Measurements from ENCODE around the gene MECR.
A peak's percentile ranks its signal among the peaks of the same experiment; 100 is the strongest.
"Not testable (repeated sequence)": the region's sequence is repeated elsewhere in the genome, so short reads cannot be mapped to it uniquely, and the experiment has no call there.

Gene MECR

GRCh38 chr1:29169976-29170375, 60.8 kb downstream of the MECR start:
- DNase-seq (ENCODE audit: low read depth, low spot score): no peak

DNA sequence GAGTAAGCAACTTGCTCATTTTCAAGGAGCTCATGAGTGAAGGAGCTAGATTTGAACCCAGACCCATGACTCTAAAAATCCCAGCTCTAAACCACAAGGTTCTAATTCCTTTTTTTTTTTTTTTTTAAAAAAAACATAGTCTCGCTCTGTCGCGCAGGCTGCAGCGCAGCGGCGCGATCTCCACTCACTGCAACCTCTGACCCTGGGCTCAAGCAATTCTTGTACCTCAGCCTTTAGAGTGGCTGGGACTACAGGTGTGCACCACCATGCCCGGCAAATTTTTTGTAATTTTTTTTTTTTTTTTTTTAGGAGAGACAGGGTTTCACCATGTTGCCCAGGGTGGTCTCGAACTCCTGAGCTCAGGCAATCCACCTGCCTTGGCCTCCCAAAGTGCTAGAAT, 62.8 kb downstream of the MECR start:
- DNase-seq (ENCODE audit: low read depth, low spot score): no peak

DNA sequence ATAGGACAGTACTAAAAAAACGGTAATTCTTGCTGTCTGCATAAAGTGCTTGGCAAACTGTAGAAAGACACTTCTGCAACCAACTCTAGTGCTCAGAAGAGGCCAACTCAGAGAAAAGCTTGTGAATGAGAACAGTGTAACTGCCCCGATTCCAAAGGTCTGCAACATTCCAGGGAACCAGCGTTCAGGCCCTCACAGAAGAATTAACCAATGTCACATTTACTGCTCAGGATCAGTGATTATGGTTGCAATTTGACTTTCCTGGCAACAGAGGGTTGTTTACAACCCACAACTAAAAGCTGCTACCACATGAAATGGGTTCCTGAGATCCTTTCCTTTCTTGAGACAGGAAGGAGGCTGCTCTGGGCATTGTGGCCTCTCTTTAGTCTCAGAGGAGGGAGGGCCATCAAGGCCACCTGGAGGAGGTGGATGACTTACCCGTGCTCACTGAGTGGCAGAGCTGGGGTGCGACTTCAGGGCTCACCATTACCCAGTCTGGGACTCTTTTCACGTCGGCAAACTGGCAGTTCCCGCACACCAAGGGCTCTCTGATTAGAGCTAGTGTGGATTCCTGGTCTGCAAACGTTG, 64.3 kb downstream of the MECR start:
- no peak for DNase-seq (ENCODE audit: low read depth, low spot score)

DNA sequence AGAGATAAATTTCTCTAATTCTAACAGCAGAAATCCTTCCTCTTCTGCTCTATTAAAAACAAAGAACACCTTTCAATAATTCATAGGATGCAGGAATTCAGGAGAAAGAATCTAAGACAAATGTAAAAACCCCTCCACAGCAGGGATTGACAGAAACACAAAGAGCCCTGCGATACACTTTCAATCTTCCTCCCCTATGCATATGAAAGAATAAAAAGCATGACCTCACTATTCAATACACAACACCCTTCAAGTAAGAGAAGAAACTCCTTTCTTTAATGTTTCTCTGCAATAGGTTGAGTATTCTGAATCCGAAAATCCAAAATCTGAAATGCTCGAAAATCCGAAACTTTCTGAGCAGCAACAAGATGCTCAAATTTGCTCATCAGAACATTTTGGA, 66.1 kb downstream of the MECR start:
- DNase-seq (ENCODE audit: low read depth, low spot score): peak; percentile 40

- DNase-seq (ENCODE audit: low read depth, low spot score): no peak
Observed at GRCh38 chr1:29162476-29163138, 68.1 kb downstream of the MECR start.

GRCh38 chr1:29162025-29162424, 68.7 kb downstream of the MECR start:
- DNase-seq (ENCODE audit: low read depth, low spot score): no peak

- no peak for DNase-seq (ENCODE audit: low read depth, low spot score)
Observed at GRCh38 chr1:29159773-29160172, 71.0 kb downstream of the MECR start.

- DNase-seq (ENCODE audit: low read depth, low spot score): no peak
Observed at GRCh38 chr1:29157269-29157601, 73.5 kb downstream of the MECR start.

- no peak for DNase-seq (ENCODE audit: low read depth, low spot score)
Observed at GRCh38 chr1:29156543-29157268, 74.0 kb downstream of the MECR start.

- DNase-seq (ENCODE audit: low read depth, low spot score): no peak
Observed at GRCh38 chr1:29152046-29152805, 78.5 kb downstream of the MECR start.

DNA sequence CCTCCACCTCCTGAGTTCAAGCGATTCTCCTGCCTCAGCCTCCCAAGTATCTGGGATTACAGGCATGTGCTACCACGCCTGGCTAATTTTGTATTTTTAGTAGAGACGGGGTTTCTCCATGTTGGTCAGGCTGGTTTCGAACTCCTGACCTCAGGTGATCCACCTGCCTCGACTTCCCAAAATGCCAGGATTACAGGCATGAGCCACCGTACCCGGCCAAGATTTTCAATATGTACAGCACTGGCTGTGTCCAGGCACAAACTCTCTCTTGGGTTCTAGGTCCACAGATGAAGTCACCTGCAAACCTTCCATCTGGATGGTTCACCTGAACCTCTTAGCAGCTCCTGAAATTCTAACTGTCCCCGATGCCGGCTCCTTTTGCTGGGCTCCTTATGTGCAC, 80.4 kb downstream of the MECR start:
- DNase-seq (ENCODE audit: low read depth, low spot score): not testable (repeated sequence)

- DNase-seq (ENCODE audit: low read depth, low spot score): no peak
Observed at GRCh38 chr1:29148656-29149491, 81.9 kb downstream of the MECR start.

DNA sequence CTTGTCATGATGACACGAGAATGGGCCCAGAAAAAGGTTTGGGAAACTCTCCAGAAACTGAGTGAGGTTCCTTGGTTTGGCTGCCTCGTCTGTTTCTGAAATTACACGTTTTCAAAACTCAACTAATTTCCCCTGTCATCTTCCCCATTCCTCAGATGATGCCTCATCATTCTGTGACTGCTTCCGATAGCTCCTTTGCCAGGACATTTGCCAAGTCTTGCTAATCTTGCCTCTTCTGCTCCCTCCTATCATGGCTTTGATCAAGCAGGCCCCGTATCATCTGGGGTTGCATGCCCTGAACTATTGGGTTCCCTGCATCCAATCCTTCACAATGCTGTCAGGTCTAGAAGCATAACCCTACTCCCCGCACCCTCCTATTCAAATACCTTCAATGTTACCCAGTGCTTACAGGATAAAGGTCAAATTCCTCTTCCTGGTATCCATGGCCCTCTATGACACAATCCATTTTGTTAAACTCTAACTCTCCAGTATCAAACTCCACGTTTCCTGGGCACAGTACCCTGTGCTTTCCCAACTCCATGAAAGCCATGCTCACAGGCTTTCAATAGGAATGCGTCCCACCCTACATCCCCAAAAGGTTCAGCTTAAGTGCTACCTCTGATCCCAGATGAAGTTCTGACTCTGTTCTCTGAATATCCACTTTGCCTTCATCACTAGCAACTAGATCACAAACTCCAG, 84.8 kb downstream of the MECR start:
- no peak for DNase-seq (ENCODE audit: low read depth, low spot score)

DNA sequence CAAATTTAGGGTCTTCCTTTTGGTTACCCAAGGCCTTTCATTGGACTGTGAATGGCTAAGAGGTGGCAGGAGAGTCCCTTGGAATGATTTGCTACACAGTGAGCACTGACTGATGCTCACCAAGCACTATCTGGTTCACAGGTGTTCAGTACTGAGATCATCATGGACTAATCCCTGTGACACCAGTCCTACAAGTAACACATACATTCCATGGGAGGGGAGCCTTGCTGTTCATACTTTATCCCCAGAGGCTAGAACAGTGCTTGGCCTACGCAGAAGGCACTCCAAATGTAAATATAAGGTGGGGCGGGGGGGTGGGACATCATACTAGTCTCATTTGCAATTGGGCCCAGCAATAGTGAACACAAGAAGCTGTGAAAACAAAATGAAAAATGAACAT, 86.6 kb downstream of the MECR start:
- no peak for DNase-seq (ENCODE audit: low read depth, low spot score)

GRCh38 chr1:29142714-29143113, 88.0 kb downstream of the MECR start:
- DNase-seq (ENCODE audit: low read depth, low spot score): no peak
